Fibroblast of skin of abdomen (primary cell): ENCODE measurements around the gene TBX10.
"Not testable (repeated sequence)": the region's sequence is repeated elsewhere in the genome, so short reads cannot be mapped to it uniquely, and the experiment has no call there.

Source experiments
- DNase-seq: peaks from one replicate; pipeline ENCODE4 v3.0.0-alpha.2; 2013

TBX10 gene

DNA sequence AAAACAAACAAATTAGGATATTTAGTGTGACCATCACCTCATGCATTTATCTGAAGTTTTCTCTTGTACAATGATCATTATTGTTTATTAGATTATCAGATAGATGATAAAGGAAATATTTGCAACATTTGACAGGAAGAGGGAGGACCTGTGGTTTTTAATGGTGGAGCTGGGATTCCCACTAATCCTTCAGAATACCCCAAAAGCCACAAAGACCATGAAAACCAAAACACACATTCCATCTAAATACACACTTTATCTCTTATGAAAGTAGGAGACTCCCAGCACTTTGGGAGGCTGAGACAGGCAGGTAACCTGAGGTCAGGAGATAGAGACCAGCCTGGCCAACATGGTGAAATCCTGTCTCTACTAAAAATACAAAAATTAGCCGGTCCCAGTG lies 40.4 kb downstream of the TBX10 start:
- DNase-seq: no peak

DNA sequence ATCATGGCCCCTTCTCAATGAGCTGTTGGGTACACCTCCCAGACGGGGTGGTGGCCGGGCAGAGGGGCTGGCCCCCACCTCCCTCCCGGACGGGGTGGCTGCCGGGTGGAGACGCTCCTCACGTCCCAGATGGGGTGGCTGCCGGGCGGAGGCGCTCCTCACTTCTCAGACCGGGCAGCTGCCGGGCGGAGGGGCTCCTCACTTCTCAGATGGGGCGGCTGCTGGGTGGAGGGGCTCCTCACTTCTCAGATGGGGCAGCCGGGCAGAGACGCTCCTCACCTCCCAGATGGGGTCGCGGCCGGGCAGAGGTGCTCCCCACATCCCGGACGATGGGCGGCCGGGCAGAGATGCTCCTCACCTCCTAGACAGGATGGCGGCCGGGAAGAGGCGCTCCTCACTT lies 41.6 kb downstream of the TBX10 start:
- DNase-seq: not testable (repeated sequence)

- not testable (repeated sequence) for DNase-seq
Measured at GRCh38 chr11:67597458-67597857, 42.1 kb downstream of the TBX10 start.

GRCh38 chr11:67596753-67597300 lies 42.7 kb downstream of the TBX10 start:
- no peak for DNase-seq

- DNase-seq: no peak
Measured at GRCh38 chr11:67594480-67594879, 45.1 kb downstream of the TBX10 start.

GRCh38 chr11:67593565-67593905 lies 46.0 kb downstream of the TBX10 start:
- no peak for DNase-seq

DNA sequence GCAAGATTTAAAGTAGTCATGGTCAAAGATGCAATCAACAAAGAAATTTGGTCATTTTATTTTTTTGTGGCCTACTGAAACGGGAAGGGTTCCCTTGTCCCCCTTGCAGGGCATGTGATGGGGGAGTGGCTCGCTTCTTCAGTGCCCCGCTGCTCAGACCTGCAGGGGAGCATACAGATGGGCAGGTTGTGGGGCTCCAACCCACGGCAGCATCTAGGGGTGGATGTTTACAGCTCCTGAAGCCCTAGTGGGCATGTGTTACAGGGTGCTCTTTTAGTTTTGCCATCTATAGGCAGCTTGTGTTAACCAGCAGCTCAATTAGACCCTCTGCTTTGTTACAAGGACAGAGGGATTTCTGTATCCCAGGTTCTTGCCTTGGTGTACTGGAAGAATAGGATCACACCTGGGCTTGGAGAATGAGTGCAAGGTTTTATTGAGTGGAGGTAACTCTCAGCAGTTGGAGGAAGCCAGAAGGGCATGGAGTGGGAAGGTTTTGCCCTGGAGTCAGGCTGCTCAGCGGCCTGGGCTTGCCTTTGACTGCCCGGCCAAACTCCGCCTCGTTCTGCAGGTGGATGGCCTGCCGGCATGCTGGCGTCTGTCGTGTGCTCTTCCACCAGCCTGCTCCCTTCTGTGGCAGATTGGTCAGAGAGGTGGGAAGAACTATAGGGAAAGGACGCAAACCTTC lies 46.5 kb downstream of the TBX10 start:
- DNase-seq: no peak

GRCh38 chr11:67588899-67589415 lies 50.6 kb downstream of the TBX10 start:
- not testable (repeated sequence) for DNase-seq

DNA sequence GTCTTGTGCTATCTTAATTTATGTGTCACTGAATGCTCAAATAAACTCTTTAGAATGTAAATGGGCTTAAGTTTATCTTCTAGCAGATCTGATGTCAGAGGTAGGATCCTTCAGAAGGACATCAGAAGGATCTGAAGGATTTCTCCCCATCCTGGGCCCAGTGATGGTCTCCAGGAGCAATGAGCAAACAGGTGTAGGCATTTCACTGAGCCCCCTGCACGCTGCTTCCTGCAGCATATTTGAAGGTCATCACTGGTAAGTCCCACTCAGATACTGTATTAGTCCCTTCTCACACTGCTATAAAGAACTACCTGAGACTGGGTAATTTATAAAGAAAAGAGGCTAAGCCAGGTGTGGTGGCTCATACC lies 51.4 kb downstream of the TBX10 start:
- DNase-seq: no peak

- no peak for DNase-seq
Measured at GRCh38 chr11:67586568-67587250, 52.9 kb downstream of the TBX10 start.

DNA sequence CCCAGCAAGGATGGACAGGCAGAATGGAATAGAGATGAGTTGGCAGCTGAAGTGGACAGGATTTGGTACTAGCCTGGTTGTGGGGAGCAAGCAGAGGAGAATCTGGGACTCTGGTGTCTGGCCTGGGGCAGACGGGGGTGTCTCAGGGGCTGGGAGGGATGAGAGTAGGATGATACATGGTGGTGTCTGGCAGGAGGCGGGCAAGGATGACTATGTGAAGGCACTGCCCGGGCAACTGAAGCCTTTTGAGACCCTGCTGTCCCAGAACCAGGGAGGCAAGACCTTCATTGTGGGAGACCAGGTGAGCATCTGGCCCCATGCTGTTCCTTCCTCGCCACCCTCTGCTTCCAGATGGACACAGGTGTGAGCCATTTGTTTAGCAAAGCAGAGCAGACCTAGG lies 53.7 kb downstream of the TBX10 start:
- no peak for DNase-seq

DNA sequence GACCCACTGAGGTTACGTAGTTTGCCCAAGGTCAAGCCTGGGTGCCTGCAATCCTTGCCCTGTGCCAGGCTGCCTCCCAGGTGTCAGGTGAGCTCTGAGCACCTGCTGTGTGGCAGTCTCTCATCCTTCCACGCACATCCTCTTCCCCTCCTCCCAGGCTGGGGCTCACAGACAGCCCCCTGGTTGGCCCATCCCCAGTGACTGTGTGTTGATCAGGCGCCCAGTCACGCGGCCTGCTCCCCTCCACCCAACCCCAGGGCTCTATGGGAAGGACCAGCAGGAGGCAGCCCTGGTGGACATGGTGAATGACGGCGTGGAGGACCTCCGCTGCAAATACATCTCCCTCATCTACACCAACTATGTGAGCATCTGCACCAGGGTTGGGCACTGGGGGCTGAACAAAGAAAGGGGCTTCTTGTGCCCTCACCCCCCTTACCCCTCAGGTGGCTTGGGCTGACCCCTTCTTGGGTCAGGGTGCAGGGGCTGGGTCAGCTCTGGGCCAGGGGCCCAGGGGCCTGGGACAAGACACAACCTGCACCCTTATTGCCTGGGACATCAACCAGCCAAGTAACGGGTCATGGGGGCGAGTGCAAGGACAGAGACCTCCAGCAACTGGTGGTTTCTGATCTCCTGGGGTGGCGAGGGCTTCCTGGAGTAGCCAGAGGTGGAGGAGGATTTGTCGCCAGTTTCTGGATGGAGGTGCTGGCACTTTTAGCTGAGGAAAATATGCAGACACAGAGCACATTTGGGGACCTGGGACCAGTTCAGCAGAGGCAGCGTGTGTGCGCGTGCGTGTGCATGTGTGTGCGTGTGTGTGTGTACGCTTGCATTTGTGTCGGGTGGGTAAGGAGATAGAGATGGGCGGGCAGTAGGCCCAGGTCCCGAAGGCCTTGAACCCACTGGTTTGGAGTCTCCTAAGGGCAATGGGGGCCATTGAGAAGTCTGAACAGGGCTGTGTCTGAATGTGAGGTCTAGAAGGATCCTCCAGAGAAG lies 54.4 kb downstream of the TBX10 start:
- DNase-seq: no peak

GRCh38 chr11:67584205-67584880 lies 55.2 kb downstream of the TBX10 start:
- DNase-seq: peak; percentile 55

DNA sequence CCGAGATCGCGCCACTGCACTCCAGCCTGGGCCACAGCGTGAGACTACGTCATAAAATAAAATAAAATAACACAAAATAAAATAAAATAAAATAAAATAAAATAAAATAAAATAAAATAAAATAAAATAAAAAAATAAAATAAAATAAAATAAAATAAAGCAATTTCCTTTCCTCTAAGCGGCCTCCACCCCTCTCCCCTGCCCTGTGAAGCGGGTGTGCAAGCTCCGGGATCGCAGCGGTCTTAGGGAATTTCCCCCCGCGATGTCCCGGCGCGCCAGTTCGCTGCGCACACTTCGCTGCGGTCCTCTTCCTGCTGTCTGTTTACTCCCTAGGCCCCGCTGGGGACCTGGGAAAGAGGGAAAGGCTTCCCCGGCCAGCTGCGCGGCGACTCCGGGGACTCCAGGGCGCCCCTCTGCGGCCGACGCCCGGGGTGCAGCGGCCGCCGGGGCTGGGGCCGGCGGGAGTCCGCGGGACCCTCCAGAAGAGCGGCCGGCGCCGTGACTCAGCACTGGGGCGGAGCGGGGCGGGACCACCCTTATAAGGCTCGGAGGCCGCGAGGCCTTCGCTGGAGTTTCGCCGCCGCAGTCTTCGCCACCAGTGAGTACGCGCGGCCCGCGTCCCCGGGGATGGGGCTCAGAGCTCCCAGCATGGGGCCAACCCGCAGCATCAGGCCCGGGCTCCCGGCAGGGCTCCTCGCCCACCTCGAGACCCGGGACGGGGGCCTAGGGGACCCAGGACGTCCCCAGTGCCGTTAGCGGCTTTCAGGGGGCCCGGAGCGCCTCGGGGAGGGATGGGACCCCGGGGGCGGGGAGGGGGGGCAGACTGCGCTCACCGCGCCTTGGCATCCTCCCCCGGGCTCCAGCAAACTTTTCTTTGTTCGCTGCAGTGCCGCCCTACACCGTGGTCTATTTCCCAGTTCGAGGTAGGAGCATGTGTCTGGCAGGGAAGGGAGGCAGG lies 56.0 kb downstream of the TBX10 start, which contains the start of gene GSTP1:
Gene GSTP1, plus strand, starts transcription at position 566 of the 958 bp plus-strand sequence. Its CDS starts 32 bp downstream, at position 598.
- peak; percentile 93 for DNase-seq

GRCh38 chr11:67582011-67582410 lies 57.6 kb downstream of the TBX10 start:
- DNase-seq: no peak

DNA sequence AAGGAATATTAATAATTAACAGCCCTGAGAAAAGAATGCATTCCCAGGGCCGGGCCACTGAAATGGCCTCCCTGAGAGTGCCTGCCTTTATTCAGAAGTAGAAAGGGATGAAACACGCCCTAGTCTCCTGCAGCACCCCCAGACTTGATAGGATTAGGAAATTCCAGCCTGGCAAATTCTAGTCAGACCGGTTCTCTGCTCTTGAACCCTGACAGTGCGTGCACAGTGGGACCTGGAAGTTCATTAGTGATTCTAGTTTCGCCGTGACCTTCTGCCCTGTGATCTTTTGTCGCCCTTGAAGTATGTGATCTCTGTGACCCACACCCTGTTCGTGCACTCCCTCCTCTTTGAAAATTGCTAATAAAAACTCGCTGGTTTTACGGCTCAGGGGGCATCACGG lies 58.1 kb downstream of the TBX10 start:
- no peak for DNase-seq
